ENCODE results near the gene PBX3. TPM values are rescaled to one million over a fixed set of nuclear protein-coding genes. Genes with fewer than 3 reads are reported as not detected.

The PBX3 gene
- total RNA-seq, 1 donor from 2014 or later, result 48.6 TPM

- H3K27ac ChIP-seq, result no peak overlapping the region
- DNase-seq (no peak), ATAC-seq (no peak)
- TF ChIP-seq CTCF (IDR thresholded peaks at IDR 0.05), result no peak
- no peak overlapping the region for H3K4me3 ChIP-seq
- no peaks in the 10 kb centered on the region for H3K9me3 ChIP-seq
- H3K27me3 ChIP-seq, result no peaks in the 10 kb centered on the region
- intact Hi-C loops (cut with DNase I), result no loop called here
- H3K4me1 ChIP-seq, result no peaks in the 10 kb centered on the region
- H3K36me3 ChIP-seq, result peaks cover 23% of the 10 kb centered on the region
Observed at GRCh38 chr9:125969462-125969861, 222.3 kb downstream of the PBX3 start.

GRCh38 chr9:125969868-125970267 lies 222.7 kb downstream of the PBX3 start:
- Histone ChIP-seq H3K27ac (no peak overlapping the region), H3K9me3 (no peaks in the 10 kb centered on the region), H3K4me1 (no peaks in the 10 kb centered on the region), H3K27me3 (no peaks in the 10 kb centered on the region), H3K36me3 (peaks cover 23% of the 10 kb centered on the region), H3K4me3 (no peak overlapping the region)
- ATAC-seq (no peak), DNase-seq (no peak)
- intact Hi-C loops (cut with DNase I), result no loop called here
- TF ChIP-seq CTCF (IDR thresholded peaks at IDR 0.05), result no peak

- intact Hi-C loops (cut with DNase I), result no loop called here
- no peak for TF ChIP-seq CTCF (IDR thresholded peaks at IDR 0.05)
- ATAC-seq (no peak), DNase-seq (no peak)
- H3K4me3 ChIP-seq, result no peak overlapping the region
- H3K4me1 ChIP-seq, result no peaks in the 10 kb centered on the region
- no peaks in the 10 kb centered on the region for H3K27me3 ChIP-seq
- H3K27ac ChIP-seq, result no peak overlapping the region
- H3K36me3 ChIP-seq, result peaks cover 23% of the 10 kb centered on the region
- H3K9me3 ChIP-seq, result no peaks in the 10 kb centered on the region
Observed at GRCh38 chr9:125970340-125970739, 223.2 kb downstream of the PBX3 start.

GRCh38 chr9:125971050-125971449 lies 223.9 kb downstream of the PBX3 start:
- H3K27ac ChIP-seq, result no peak overlapping the region
- TF ChIP-seq CTCF (IDR thresholded peaks at IDR 0.05), result no peak
- DNase-seq (no peak), ATAC-seq (no peak)
- intact Hi-C loops (cut with DNase I), result no loop called here
- H3K36me3 ChIP-seq, result peaks cover 17% of the 10 kb centered on the region
- no peaks in the 10 kb centered on the region for H3K4me1 ChIP-seq
- H3K4me3 ChIP-seq, result no peak overlapping the region
- H3K27me3 ChIP-seq, result no peaks in the 10 kb centered on the region
- no peaks in the 10 kb centered on the region for H3K9me3 ChIP-seq

- intact Hi-C loops (cut with DNase I), result no loop called here
- TF ChIP-seq CTCF (IDR thresholded peaks at IDR 0.05), result no peak
- Histone ChIP-seq H3K4me1 (no peaks in the 10 kb centered on the region), H3K27ac (no peak overlapping the region), H3K36me3 (peaks cover 6% of the 10 kb centered on the region), H3K4me3 (no peak overlapping the region), H3K27me3 (no peaks in the 10 kb centered on the region), H3K9me3 (no peaks in the 10 kb centered on the region)
- ATAC-seq, result no peak
- DNase-seq, result no peak
Observed at GRCh38 chr9:125972012-125972729, 225.0 kb downstream of the PBX3 start.

- Histone ChIP-seq H3K9me3 (no peaks in the 10 kb centered on the region), H3K36me3 (no peaks in the 10 kb centered on the region), H3K27me3 (no peaks in the 10 kb centered on the region), H3K27ac (no peak overlapping the region), H3K4me1 (no peaks in the 10 kb centered on the region), H3K4me3 (no peak overlapping the region)
- no peak for TF ChIP-seq CTCF (IDR thresholded peaks at IDR 0.05)
- no peak for ATAC-seq
- intact Hi-C loops (cut with DNase I), result no loop called here
- no peak for DNase-seq
Observed at GRCh38 chr9:125973547-125973946, 226.4 kb downstream of the PBX3 start.

Data from upper lobe of right lung (tissue), 1 donor.